ENCODE data around the gene RYR2. TPM values are rescaled to one million over a fixed set of nuclear protein-coding genes. Genes with fewer than 3 reads are reported as not detected.

RYR2 gene
- total RNA-seq, 1 experiment from 2014 or later, result 3.4 TPM

DNA sequence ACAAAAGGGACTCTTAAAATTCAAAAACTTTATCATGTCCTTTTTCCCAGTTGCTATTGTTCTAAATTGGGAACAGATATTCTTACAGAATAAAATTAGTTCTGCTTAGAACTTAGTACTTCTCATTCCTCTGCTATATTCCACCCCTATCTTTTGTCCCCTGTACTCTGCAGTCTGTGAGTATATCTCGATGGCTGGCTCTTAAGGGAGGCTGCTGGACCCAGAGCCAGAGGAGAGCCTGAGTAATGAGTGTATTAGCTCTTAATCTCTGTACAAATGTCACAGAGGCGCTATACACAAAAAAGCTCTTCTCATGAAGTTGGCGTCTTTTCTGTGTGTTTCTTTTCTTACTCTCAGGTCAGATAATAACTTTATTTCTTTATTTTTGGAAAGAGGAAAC is 425.3 kb downstream of the RYR2 start:
- H3K4ac ChIP-seq (ENCODE audit: low read depth, low read length), result no peak overlapping the region
- Mint-ChIP-seq H3K27me3 (ENCODE audit: low read depth) (no peaks in the 10 kb centered on the region), H3K4me1 (peaks cover 0 to 3% of the 10 kb centered on the region in 2 experiments; a peak in 1 of 4 replicates), H3K27ac (no peak overlapping the region; a peak in 1 of 7 replicates), H3K36me3 (ENCODE audit: insufficient read depth in 1 of 3, low read depth in 3 of 3) (peaks cover 0 to 3% (median 2%) of the 10 kb centered on the region in 3 experiments; a peak in 3 of 7 replicates), H3K9me3 (no peaks in the 10 kb centered on the region; a peak in 1 of 5 replicates), H3K4me3 (no peak overlapping the region)
- H3K79me1 ChIP-seq (ENCODE audit: insufficient read depth, low read depth, low read length, poor library complexity, severe bottlenecking), result no peaks in the 10 kb centered on the region
- H4K91ac ChIP-seq (ENCODE audit: insufficient read length, low read depth, low read length), result no peak overlapping the region
- H2BK5ac ChIP-seq (ENCODE audit: insufficient read length, low read length), result no peak overlapping the region
- H3K79me2 ChIP-seq (ENCODE audit: insufficient read depth, low read length), result no peaks in the 10 kb centered on the region
- no peaks in the 10 kb centered on the region for H3K4me1 ChIP-seq (ENCODE audit: insufficient read depth, low read length)
- TF ChIP-seq, protein P1, sequence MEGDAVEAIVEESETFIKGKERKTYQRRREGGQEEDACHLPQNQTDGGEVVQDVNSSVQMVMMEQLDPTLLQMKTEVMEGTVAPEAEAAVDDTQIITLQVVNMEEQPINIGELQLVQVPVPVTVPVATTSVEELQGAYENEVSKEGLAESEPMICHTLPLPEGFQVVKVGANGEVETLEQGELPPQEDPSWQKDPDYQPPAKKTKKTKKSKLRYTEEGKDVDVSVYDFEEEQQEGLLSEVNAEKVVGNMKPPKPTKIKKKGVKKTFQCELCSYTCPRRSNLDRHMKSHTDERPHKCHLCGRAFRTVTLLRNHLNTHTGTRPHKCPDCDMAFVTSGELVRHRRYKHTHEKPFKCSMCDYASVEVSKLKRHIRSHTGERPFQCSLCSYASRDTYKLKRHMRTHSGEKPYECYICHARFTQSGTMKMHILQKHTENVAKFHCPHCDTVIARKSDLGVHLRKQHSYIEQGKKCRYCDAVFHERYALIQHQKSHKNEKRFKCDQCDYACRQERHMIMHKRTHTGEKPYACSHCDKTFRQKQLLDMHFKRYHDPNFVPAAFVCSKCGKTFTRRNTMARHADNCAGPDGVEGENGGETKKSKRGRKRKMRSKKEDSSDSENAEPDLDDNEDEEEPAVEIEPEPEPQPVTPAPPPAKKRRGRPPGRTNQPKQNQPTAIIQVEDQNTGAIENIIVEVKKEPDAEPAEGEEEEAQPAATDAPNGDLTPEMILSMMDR (conservative IDR thresholded peaks at IDR 0.05), result no peak
- no peak overlapping the region for H3K18ac ChIP-seq (ENCODE audit: insufficient read length, low read depth, low read length)
- H3K9me3 ChIP-seq (ENCODE audit: control insufficient read depth, low read depth, low read length), result no peaks in the 10 kb centered on the region
- no peak overlapping the region for H2AK5ac ChIP-seq (ENCODE audit: insufficient read length, low read length)
- H3K14ac ChIP-seq (ENCODE audit: insufficient read depth, low read length), result no peak overlapping the region
- no peak overlapping the region for H3K4me2 ChIP-seq (ENCODE audit: insufficient read depth, insufficient read length, low read length)
- H3T11ph ChIP-seq (ENCODE audit: low read length), result no peak overlapping the region
- no peak overlapping the region for H2BK15ac ChIP-seq (ENCODE audit: low read depth, low read length)
- no peaks in the 10 kb centered on the region for H4K20me1 ChIP-seq (ENCODE audit: control insufficient read depth, insufficient read depth, insufficient read length)
- H3K23ac ChIP-seq (ENCODE audit: insufficient read length, low read depth, low read length), result no peak overlapping the region
- no peak overlapping the region for H2BK12ac ChIP-seq (ENCODE audit: insufficient read length, low read depth, low read length)
- no peak overlapping the region for H2BK20ac ChIP-seq (ENCODE audit: low read depth, low read length, poor library complexity, severe bottlenecking)
- H4K5ac ChIP-seq (ENCODE audit: insufficient read length, low read depth, low read length), result no peak overlapping the region
- no peak overlapping the region for H4K8ac ChIP-seq (replicated peaks; ENCODE audit: insufficient read length, low read depth, low read length)
- H3K9ac ChIP-seq (ENCODE audit: extremely low read depth, insufficient read length, low read length), result no peak overlapping the region
- no peak for DNase-seq
- H3K27ac ChIP-seq (ENCODE audit: insufficient read length, low read depth, low read length), result no peak overlapping the region
- H2BK120ac ChIP-seq (ENCODE audit: low read depth, low read length, poor library complexity, severe bottlenecking), result no peak overlapping the region
- H3K56ac ChIP-seq (ENCODE audit: insufficient read length, low read depth, low read length), result no peak overlapping the region
- no peaks in the 10 kb centered on the region for H3K23me2 ChIP-seq (ENCODE audit: insufficient read length, low read depth, low read length, poor library complexity, severe bottlenecking)
- no CpG with 5 or more reads among the region's 3 CpGs for WGBS (ENCODE audit: extremely low coverage, insufficient read length, low lambda C conversion rate)
- H3K27me3 ChIP-seq (ENCODE audit: insufficient read depth, low read length), result no peaks in the 10 kb centered on the region
- H2AFZ ChIP-seq (ENCODE audit: low read length), result no peak overlapping the region
